K562 (cell line): ENCODE data around the gene GABARAPL2. TPM values are rescaled to one million over a fixed set of nuclear protein-coding genes. Genes with fewer than 3 reads are reported as not detected.

Experiments used
- BRD4 ChIP-seq: fragments of 200-600 bp; sonication (generic); IDR thresholded peaks from 2 replicates; pipeline ENCODE4 v1.6.1; 2017; ENCODE audit warnings: inconsistent platforms
- FOXM1 ChIP-seq, 2 experiments: fragments of 450-650 bp in 1 of 2; sonication (generic) in 1 of 2; formaldehyde crosslinking in 1 of 2; IDR thresholded peaks; 2 replicates each; pipeline versions ENCODE4 v1.6.1 to v1.9.0; 2017 to 2022; ENCODE audit warnings: low read depth in 2 of 2, mild to moderate bottlenecking in 2 of 2, missing genetic modification reagents in 1 of 2, moderate library complexity in 1 of 2
- HDAC1 ChIP-seq, 2 experiments: fragments of 450-650 bp; IDR thresholded peaks; 2 replicates each; pipeline ENCODE4 v1.6.1; 2016 to 2017; ENCODE audit warnings: inconsistent platforms in 1 of 2, mild to moderate bottlenecking in 1 of 2, moderate library complexity in 1 of 2
- KAT2B ChIP-seq: IDR thresholded peaks from one replicate; pipeline ENCODE4 v1.6.1; 2012; ENCODE audit warnings: low read depth, mild to moderate bottlenecking, control low read depth, inconsistent platforms, low read length, moderate library complexity
- MEIS2 ChIP-seq: fragments of 450-650 bp; IDR thresholded peaks from 2 replicates; pipeline ENCODE4 v1.6.1; 2014; ENCODE audit warnings: mild to moderate bottlenecking; ENCODE audit not compliant: partially characterized antibody
- RAD21 ChIP-seq, 2 experiments: fragments of 250-450 bp in 1 of 2; fragments of 450-650 bp in 1 of 2; sonication (Bioruptor Pico) in 1 of 2; formaldehyde crosslinking in 1 of 2; IDR thresholded peaks in 1 of 2; conservative IDR thresholded peaks in 1 of 2; 2 replicates each; pipeline versions ENCODE4 v1.4.0 to v1.8.0; 2020 to 2022; ENCODE audit warnings: mild to moderate bottlenecking in 2 of 2, moderate library complexity in 1 of 2
- SAFB2 ChIP-seq: fragments of 200-400 bp; formaldehyde crosslinking; IDR thresholded peaks from 2 replicates; pipeline ENCODE4 v1.6.1; 2018; ENCODE audit warnings: borderline replicate concordance, low read length, low read depth, moderate library complexity; ENCODE audit not compliant: severe bottlenecking
- SIN3B ChIP-seq: fragments of 450-650 bp; IDR thresholded peaks from 2 replicates; pipeline ENCODE4 v1.6.1; 2017; ENCODE audit warnings: low read depth, mild to moderate bottlenecking, moderate library complexity
- STAT6 ChIP-seq: sonication (generic); formaldehyde crosslinking; IDR thresholded peaks from 2 replicates; pipeline ENCODE4 v1.8.1; 2023; ENCODE audit warnings: mild to moderate bottlenecking, missing genetic modification reagents
- SUPT5H ChIP-seq: fragments of 450-650 bp; IDR thresholded peaks from 2 replicates; pipeline ENCODE4 v1.6.1; 2016
- ZNF324 ChIP-seq: fragments of 250-450 bp; sonication (Bioruptor Pico); IDR thresholded peaks from 2 replicates; pipeline ENCODE4 v1.4.0; 2020; ENCODE audit warnings: mild to moderate bottlenecking
- polyA plus RNA-seq, 8 experiments: library from polyadenylated mRNA; depleted of rRNA in 4 of 8; stranded (reverse) in 5 of 8; unstranded in 3 of 8; fragments of >200 nt; fragmentation: Nextera tagmentation in 2 of 8; fragmentation: Illumina TruSeq in 1 of 8; extraction: Ambion mirVana in 2 of 8; extraction: Trizol in 1 of 8; gene quantifications; 2 replicates each; pipeline versions ENCODE4 v1.2.1 to v1.2.3, GENCODE V29; 2011 to 2014; ENCODE audit warnings: inconsistent platforms in 1 of 8, missing spikeins in 1 of 8
- total RNA-seq, 7 experiments: library from RNA; depleted of rRNA in 6 of 7; stranded (reverse); fragments of >200 nt in 6 of 7; fragmentation: Illumina TruSeq in 2 of 7; extraction: Trizol in 2 of 7; gene quantifications; 2 replicates each; pipeline versions ENCODE4 v1.2.1 to v1.2.3, GENCODE V29; 2011 to 2021; ENCODE audit warnings: low replicate concordance in 1 of 7
- TF ChIP-seq, protein P1 (sequence below): sonication (generic); formaldehyde crosslinking; IDR thresholded peaks from 2 replicates; pipeline ENCODE4 v1.8.1; 2023; ENCODE audit warnings: missing genetic modification reagents, mild to moderate bottlenecking, borderline replicate concordance
- TF ChIP-seq, protein P2 (sequence below): sonication (generic); formaldehyde crosslinking; IDR thresholded peaks from 2 replicates; pipeline ENCODE4 v1.8.1; 2023; ENCODE audit warnings: mild to moderate bottlenecking, missing genetic modification reagents, moderate library complexity
- TF ChIP-seq, protein P3 (sequence below): fragments of 450-650 bp; formaldehyde crosslinking; IDR thresholded peaks from 2 replicates; pipeline ENCODE4 v1.4.0; 2020; ENCODE audit warnings: mild to moderate bottlenecking, moderate library complexity
- TF ChIP-seq, protein P4 (sequence below): fragments of 250-450 bp; sonication (Bioruptor Pico); IDR thresholded peaks from 2 replicates; pipeline ENCODE4 v1.4.0; 2020; ENCODE audit warnings: mild to moderate bottlenecking, moderate library complexity

Gene GABARAPL2
- total and polyA plus RNA-seq, 9 of the 15 experiments (the other 6 are each of a cell fraction or from before 2014, with no cell fraction given), result 42.1 to 288 (median 91.8) TPM

DNA sequence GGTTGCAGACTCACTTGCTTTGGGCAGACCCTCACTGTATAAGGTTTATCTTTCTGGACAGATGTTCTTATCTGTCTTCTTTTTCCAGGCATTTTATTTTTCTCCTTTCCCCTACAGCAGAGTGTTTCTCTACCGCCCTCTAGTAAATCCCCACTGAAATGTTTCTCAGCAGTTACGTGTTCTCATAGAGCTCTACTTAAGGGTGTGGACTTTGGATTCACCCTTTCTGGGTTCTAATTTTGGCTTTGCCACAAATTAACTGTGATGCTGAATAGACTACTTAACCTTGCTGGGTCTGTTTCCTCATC, 54.9 kb downstream of the GABARAPL2 start (continued):
- TF ChIP-seq STAT6 (CRISPR knock-in tag) (no peak), ZNF324 (CRISPR knock-in tag) (no peak), FOXM1 (IDR thresholded peaks at IDR 0.05; ENCODE audit: low read depth) (peak; percentile 85), FOXM1 (CRISPR knock-in tag; IDR thresholded peaks at IDR 0.05; ENCODE audit: low read depth) (no peak), BRD4 (no peak), SAFB2 (no peak), HDAC1 (IDR thresholded peaks at IDR 0.05) (peak in 1 of 2 experiments; percentile 80; a peak in 2 of 4 replicates), KAT2B (no peak), MEIS2 (peak; percentile 6), SIN3B (no peak), RAD21 (CRISPR knock-in tag; conservative IDR thresholded peaks at IDR 0.05 in 1 of 2, IDR thresholded peaks at IDR 0.05 in 1 of 2) (peak; percentile 77 to 87), SUPT5H (no peak)
- TF ChIP-seq, protein P1, sequence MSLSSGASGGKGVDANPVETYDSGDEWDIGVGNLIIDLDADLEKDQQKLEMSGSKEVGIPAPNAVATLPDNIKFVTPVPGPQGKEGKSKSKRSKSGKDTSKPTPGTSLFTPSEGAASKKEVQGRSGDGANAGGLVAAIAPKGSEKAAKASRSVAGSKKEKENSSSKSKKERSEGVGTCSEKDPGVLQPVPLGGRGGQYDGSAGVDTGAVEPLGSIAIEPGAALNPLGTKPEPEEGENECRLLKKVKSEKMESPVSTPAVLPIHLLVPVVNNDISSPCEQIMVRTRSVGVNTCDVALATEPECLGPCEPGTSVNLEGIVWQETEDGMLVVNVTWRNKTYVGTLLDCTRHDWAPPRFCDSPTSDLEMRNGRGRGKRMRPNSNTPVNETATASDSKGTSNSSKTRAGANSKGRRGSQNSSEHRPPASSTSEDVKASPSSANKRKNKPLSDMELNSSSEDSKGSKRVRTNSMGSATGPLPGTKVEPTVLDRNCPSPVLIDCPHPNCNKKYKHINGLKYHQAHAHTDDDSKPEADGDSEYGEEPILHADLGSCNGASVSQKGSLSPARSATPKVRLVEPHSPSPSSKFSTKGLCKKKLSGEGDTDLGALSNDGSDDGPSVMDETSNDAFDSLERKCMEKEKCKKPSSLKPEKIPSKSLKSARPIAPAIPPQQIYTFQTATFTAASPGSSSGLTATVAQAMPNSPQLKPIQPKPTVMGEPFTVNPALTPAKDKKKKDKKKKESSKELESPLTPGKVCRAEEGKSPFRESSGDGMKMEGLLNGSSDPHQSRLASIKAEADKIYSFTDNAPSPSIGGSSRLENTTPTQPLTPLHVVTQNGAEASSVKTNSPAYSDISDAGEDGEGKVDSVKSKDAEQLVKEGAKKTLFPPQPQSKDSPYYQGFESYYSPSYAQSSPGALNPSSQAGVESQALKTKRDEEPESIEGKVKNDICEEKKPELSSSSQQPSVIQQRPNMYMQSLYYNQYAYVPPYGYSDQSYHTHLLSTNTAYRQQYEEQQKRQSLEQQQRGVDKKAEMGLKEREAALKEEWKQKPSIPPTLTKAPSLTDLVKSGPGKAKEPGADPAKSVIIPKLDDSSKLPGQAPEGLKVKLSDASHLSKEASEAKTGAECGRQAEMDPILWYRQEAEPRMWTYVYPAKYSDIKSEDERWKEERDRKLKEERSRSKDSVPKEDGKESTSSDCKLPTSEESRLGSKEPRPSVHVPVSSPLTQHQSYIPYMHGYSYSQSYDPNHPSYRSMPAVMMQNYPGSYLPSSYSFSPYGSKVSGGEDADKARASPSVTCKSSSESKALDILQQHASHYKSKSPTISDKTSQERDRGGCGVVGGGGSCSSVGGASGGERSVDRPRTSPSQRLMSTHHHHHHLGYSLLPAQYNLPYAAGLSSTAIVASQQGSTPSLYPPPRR (CRISPR knock-in tag), result no peak
- TF ChIP-seq, protein P2, sequence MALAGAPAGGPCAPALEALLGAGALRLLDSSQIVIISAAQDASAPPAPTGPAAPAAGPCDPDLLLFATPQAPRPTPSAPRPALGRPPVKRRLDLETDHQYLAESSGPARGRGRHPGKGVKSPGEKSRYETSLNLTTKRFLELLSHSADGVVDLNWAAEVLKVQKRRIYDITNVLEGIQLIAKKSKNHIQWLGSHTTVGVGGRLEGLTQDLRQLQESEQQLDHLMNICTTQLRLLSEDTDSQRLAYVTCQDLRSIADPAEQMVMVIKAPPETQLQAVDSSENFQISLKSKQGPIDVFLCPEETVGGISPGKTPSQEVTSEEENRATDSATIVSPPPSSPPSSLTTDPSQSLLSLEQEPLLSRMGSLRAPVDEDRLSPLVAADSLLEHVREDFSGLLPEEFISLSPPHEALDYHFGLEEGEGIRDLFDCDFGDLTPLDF, result no peak
- TF ChIP-seq, protein P3, sequence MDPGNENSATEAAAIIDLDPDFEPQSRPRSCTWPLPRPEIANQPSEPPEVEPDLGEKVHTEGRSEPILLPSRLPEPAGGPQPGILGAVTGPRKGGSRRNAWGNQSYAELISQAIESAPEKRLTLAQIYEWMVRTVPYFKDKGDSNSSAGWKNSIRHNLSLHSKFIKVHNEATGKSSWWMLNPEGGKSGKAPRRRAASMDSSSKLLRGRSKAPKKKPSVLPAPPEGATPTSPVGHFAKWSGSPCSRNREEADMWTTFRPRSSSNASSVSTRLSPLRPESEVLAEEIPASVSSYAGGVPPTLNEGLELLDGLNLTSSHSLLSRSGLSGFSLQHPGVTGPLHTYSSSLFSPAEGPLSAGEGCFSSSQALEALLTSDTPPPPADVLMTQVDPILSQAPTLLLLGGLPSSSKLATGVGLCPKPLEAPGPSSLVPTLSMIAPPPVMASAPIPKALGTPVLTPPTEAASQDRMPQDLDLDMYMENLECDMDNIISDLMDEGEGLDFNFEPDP, result no peak
- TF ChIP-seq, protein P4, sequence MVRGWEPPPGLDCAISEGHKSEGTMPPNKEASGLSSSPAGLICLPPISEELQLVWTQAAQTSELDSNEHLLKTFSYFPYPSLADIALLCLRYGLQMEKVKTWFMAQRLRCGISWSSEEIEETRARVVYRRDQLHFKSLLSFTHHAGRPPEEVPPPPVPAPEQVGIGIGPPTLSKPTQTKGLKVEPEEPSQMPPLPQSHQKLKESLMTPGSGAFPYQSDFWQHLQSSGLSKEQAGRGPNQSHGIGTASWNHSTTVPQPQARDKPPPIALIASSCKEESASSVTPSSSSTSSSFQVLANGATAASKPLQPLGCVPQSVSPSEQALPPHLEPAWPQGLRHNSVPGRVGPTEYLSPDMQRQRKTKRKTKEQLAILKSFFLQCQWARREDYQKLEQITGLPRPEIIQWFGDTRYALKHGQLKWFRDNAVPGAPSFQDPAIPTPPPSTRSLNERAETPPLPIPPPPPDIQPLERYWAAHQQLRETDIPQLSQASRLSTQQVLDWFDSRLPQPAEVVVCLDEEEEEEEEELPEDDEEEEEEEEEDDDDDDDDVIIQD (CRISPR knock-in tag), result no peak
